NCI-H82 (cell line): ENCODE measurements around the gene GM2A.
"Not testable (repeated sequence)": the region's sequence is repeated elsewhere in the genome, so short reads cannot be mapped to it uniquely, and the experiment has no call there.

Experiments
- DNase-seq: peaks from one replicate; lab custom pipeline; 2025; lab: John Stamatoyannopoulos, UW

The GM2A gene

DNA sequence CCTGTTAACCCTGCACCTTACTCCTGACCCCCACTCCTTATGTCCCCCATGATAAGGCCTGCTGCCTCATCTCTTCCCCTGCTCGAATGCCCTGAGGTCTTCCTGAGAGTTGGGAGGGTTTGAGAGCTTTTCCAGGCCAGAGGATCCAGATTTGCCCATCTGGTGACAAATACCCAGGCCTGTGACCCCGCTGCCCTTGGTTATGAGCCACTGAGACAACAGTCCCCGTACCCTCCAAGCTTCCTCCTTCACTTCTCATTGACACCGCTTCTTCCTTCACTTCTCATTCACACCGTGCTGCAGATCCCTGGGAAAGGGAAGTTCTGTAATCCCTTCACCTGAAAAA lies 593 bp downstream of the GM2A start:
- no peak for DNase-seq

GRCh38 chr5:151254556-151254955 lies 1.6 kb downstream of the GM2A start:
- no peak for DNase-seq

DNA sequence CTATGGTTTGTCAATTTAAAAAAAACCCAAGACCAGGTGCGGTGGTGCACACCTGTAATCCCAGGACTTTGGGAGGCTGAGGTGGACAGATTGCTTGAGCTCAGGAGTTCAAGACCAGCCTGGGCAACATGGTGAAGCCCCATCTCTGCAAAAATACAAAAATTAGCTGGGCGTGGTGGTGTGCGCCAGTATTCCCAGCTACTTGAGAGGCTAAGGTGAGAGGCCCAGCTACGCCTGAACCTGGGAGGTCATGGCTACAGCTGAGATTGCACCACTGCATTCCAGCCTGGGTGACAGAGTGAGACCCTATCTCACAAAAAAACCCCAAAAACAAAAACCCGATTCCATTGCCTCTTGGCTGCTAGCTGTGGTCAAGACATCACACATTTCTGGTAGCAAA lies 2.0 kb downstream of the GM2A start:
- not testable (repeated sequence) for DNase-seq

- no peak for DNase-seq
Observed at GRCh38 chr5:151255621-151256286, 2.8 kb downstream of the GM2A start.

GRCh38 chr5:151257731-151258181 lies 4.8 kb downstream of the GM2A start:
- no peak for DNase-seq

DNA sequence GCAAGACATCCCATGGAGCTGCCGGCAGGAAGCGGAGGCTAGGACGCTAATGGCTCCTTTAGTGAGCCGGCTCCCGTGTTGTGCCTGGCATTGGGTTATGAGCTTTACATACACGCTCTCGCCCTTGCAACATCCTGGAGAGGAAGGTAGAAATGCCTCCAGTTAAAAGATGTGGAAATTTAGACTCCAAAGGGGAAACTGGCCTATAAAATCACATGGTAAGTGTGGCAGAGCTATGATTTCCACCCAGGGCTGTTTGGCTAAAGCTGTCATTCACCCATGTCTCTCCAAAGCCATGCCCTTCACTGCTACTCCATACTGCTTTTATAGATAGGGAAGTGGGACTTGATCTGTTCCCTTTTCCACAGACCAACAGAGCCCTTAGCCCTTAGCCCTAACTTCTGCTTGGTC lies 5.2 kb downstream of the GM2A start:
- no peak for DNase-seq

DNA sequence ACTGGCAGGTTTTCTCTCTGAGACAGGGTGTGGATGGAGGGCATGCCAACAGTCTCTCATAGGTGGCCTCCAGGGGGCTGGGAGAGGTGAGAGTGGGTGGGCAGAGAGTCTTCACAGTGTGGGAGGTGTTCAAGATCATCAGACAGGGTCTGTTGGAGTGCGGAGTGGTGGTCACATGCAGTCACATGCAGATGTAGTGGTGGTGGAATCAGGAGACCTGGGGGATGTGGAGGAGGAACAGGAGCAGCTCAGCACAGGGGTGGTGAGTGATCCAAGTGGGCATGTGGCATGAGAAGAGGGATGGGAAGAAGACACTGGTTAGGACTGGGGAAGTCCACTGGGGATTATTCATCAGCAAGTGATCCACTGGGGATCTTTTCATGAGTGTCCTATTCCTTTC lies 5.8 kb downstream of the GM2A start:
- no peak for DNase-seq

DNA sequence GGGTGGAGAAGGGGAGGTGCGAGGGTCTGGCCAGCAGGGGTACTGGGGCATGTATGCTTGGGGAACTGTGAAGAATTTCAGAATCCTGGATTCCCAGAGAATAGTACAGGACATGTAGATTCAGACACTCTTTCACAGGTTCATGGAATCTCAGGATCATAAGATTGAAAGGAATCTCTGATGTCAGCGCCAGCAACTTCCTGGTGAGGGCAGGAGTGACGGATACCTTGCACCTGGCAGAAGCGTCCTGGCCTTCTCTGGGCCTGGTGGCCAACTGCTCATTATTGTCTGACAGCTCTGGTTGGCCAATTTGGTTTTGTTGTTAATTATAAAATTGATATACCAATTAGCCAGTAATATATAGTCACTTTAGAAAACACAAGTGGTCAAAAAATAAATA lies 6.9 kb downstream of the GM2A start:
- DNase-seq: no peak

GRCh38 chr5:151262532-151262931 lies 9.5 kb downstream of the GM2A start:
- no peak for DNase-seq

DNA sequence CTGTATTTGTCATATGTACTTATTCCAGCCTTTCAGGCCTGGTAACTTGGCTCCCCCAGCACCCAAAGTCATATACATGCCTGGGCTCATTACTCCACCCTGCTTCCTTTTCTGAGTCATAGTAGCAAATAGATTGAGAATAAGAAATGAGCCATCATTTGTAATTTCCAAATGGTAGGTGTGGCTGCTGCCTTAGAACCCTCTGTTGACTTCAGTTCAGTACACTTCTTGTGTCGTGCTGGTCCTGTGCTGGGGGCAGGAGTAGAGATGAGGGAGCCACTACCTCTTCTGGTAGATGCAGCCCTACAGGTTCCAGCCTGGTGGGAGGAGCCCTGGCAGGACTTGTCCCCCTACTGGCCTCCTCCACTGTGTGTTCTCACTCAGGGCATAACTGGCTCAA lies 11.1 kb downstream of the GM2A start:
- no peak for DNase-seq

DNA sequence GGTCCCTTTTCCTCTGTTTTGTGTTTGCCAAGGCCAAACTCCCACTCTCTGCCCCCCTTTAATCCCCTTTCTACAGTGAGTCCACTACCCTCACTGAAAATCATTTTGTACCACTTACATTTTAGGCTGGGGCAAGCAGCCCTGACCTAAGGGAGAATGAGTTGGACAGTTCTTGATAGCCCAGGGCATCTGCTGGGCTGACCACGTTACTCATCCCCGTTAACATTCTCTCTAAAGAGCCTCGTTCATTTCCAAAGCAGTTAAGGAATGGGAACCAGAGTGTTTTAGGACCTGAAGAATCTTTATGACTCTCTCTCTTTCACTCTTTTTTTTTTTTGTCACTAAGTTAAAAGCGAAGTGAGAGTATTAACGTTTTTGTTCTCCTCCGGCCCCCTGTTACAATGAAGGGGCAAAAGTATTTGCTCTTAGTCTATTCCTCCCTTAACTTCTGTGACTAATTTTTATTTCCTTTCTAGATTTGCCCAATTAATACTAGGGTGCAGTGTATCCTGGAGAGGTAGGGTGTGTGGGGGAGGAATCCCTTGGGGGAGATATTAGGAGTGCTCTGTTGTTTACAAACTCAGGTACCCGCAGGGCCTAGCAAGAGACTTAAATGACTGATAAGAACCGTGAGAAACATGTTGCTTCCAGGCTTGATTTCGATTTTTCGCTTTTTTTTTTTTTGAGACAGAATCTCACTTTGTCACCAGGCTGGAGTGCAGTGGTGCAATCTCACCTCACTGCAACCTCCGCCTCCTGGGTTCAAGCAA lies 14.7 kb downstream of the GM2A start:
- no peak for DNase-seq

DNA sequence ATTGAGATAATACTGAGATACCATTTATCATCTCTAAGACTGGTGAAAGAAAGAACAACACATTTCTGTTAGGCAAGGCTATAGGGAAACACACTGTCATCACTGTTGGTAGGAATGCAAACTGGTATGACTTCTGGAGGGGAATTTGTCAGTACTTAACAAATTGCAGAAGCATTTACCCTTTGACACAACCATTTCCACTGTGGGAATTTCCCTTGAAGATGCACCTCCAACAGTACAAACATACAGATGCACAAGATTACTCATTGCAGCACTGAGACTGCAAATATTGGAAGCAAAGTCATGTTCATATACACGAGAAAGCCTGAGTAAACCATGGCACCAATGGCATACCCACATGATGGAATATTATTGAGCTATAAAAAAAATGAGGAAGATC lies 17.6 kb downstream of the GM2A start:
- no peak for DNase-seq

GRCh38 chr5:151271336-151271735 lies 18.4 kb downstream of the GM2A start:
- no peak for DNase-seq

GRCh38 chr5:151274666-151275065 lies 21.7 kb downstream of the GM2A start:
- DNase-seq: no peak

- DNase-seq: no peak
Observed at GRCh38 chr5:151275803-151276202, 22.8 kb downstream of the GM2A start.

GRCh38 chr5:151278845-151279244 lies 25.9 kb downstream of the GM2A start:
- no peak for DNase-seq

DNA sequence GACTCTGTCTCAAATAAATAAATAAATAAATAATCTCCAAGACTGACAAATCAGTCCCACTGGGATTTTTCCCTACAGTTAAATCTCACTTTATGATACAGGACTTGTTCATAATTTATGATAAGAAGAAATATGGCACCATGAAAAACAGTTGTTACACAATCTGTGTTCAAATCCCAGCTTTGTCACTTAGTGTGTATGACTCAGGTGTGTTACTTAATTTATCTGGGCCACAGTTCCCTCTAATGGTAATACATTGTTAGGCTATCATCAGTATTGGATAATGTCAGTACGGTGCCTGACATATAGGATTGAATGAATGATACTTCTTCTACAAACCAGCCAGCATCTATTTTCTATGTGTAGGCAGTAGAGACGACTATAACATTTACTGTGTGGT lies 27.5 kb downstream of the GM2A start:
- DNase-seq: no peak

DNA sequence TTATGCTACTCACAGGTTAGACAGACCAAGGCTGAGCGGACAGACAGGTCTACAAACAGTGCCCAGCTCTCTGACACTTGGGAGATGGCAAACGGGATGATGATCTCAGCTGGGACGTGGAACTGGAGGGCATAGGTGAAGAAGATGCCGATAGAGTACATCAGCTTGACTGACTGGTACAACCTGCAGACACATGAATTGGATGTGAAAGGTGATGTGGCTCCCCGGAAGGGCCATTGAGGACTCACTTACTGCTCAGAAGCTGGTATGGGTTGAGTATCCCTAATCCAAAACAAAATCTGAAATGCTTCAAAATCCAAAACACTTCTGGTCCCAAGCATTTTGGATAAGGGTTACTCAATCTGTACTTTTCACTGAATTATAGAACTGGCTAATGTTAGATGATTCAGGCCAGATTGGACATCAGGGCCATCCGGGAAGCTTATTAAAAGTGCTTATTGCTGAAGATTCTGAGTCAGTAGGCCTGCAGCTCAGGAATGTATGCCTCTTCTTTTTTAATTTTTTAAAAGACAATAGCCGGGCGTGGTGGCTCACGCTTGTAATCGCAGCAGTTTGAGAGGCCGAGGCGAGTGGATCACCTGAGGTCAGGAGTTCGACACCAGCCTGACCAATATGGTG lies 28.1 kb downstream of the GM2A start:
- DNase-seq: no peak

DNA sequence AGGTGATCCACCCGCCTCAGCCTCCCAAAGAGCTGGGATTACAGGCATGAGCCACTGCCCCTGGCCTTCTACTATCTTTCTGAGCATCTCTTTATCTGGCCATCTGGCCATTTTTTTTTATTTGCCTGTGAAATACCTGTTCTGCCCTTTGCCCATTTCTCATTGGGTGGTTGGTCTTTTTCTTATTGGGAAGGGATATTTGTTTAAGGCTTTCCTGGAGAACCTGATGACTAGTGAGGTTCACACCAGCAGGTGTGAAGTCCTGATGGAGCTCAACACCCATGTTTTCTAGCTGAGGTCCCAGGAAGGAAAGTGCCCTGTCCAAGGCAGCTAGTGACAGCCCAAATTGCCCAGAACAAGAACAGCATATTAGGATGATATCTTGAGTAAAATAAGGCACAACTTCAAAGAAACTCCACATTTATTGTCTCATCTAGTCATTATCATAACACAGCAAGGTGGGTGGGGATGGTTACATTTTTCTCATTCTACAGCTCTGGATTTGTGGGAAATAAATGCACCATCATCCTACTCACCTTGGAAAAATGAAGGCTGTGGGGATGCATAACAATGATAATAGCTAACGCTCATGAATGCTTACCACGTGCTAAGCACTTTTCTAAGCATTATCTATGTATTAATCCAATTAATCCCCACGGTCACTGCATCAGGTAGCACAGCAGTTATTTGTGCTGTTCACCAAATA lies 30.3 kb downstream of the GM2A start:
- no peak for DNase-seq

DNA sequence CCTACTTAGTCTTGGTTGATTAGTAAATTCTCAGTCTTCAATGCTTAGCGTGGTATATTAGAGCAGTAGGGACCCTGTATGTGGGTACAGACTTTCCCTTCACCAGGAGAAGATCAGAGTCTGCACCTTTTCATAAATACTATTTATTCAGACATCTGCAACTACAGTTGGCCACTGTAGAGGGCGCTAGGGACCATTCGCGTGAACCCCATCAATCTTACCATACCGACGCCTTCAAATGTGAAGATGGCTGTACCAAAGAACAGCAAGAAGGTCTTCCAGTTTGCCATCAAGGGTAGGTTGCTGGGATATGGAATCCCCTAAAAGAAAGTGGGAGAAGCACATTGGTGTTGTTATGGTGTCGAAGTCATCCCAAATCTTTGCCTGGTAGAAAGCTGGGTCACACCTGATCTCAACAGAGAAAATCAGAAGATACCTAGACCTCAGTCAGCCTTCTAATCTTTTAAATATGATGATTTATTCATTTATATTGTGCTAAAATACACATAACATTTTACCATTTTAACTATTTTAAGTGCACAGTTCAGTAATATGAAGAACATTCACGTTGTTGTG lies 31.5 kb downstream of the GM2A start:
- DNase-seq: no peak

DNA sequence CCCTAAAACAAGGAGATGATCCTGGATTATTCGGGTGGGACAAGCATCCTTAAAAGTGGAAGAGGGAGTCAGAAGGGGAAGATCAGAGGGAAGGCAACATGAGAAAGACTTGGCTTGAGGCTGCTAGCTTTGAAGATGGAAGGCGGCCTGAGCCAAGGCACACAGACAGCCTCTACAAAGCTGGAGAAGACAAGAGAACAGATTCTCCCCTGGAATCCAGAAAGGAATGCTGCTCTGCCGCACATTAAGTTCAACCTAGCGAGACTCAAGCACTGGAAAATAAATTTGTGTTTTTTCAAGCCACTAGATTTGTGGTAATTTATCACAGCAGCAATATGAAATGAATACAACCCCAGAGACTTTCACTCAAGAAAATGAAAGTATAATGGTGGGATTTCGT lies 32.7 kb downstream of the GM2A start:
- DNase-seq: no peak

GRCh38 chr5:151286246-151286645 lies 33.3 kb downstream of the GM2A start:
- DNase-seq: no peak
